Effector memory CD8-positive, alpha-beta T cell (primary cell): ENCODE measurements around the gene WRAP53.

ENCODE experiments used
- ATAC-seq: fragments of 150-1000 bp; cut with Tn5 transposase; replicated peaks from 2 replicates; pipeline ENCODE4 v1.10.0; 2021; ENCODE audit warnings: mild to moderate bottlenecking, moderate library complexity
- DNase-seq, 3 experiments: peaks; one replicate each; pipeline ENCODE4 v3.0.0; 2021
- H3K27ac Mint-ChIP-seq, 2 donors: one replicate each; pipeline ENCODE4 v1.8.0; 2022; ENCODE audit warnings: mild to moderate bottlenecking in 2 of 2, mixed read lengths in 2 of 2, moderate library complexity in 2 of 2
- H3K27me3 Mint-ChIP-seq, 2 donors: one replicate each; pipeline ENCODE4 v1.8.0; 2022; ENCODE audit warnings: mixed read lengths in 2 of 2
- H3K36me3 Mint-ChIP-seq: one replicate; pipeline ENCODE4 v1.8.0; 2022; ENCODE audit warnings: mild to moderate bottlenecking, moderate library complexity, mixed read lengths; ENCODE audit not compliant: insufficient read depth
- H3K4me1 Mint-ChIP-seq, 2 donors: one replicate each; pipeline ENCODE4 v1.8.0; 2022; ENCODE audit warnings: low read depth in 2 of 2, mixed read lengths in 2 of 2
- H3K4me3 Mint-ChIP-seq, 2 donors: one replicate each; pipeline ENCODE4 v1.8.0; 2022; ENCODE audit warnings: mild to moderate bottlenecking in 2 of 2, mixed read lengths in 2 of 2, moderate library complexity in 2 of 2
- H3K9me3 Mint-ChIP-seq, 2 donors: one replicate each; pipeline ENCODE4 v1.8.0; 2022; ENCODE audit warnings: mixed read lengths in 2 of 2

WRAP53 gene

DNA sequence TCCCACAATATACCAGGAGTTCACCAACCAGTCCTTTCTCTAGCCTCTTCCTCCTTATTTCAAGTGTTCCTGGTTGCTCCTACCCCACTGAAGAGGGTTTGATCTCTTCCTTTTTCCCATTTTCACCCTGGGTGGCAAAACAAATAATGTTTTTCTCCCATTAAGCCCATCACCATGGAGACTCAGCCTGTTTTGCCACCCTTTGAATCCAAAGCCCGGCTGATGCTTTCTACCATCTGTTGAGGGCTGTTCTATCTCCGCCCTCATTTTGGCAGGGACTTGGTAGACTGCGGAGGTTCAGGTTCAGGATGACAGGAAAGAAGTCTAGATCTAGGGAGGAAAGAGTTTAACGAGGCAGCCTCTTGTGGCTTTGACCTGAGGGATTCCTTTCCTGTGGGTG lies 31.8 kb downstream of the WRAP53 start:
- Mint-ChIP-seq H3K4me1 (peaks cover 9 to 10% of the 10 kb centered on the region in 2 donors), H3K9me3 (no peaks in the 10 kb centered on the region), H3K27ac (no peak overlapping the region), H3K27me3 (peaks cover 81 to 90% of the 10 kb centered on the region in 2 donors), H3K4me3 (no peak overlapping the region), H3K36me3 (no peaks in the 10 kb centered on the region)
- DNase-seq (no peak), ATAC-seq (no peak)

GRCh38 chr17:7721612-7722011 lies 33.3 kb downstream of the WRAP53 start:
- Mint-ChIP-seq H3K4me1 (peaks cover 9% of the 10 kb centered on the region in 2 donors), H3K36me3 (no peaks in the 10 kb centered on the region), H3K4me3 (no peak overlapping the region), H3K9me3 (no peaks in the 10 kb centered on the region), H3K27me3 (peaks cover 75 to 83% of the 10 kb centered on the region in 2 donors), H3K27ac (no peak overlapping the region)
- no peak for DNase-seq
- no peak for ATAC-seq

DNA sequence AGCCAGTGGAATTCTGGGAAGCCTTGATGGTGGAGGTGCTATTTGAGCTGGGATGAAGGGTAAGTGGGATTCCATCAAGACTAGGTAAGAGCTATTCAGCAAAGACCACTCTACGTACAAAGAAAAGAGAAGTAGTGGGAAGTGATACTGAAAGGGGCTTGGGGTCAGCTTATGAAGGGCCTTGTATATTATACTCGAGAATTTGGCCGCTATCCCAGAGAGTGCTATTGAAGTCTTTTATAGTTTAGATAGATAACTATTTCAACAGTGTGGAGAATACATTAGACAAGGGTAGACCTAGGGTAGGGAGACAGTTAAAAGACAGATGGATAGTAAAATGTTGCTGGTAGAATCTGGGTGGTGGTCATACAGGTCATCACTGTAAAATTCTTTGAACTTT lies 39.6 kb downstream of the WRAP53 start:
- no peak overlapping the region for H3K27ac Mint-ChIP-seq
- no peaks in the 10 kb centered on the region for H3K4me1 Mint-ChIP-seq
- DNase-seq: no peak
- no peak for ATAC-seq
- H3K9me3 Mint-ChIP-seq: no peaks in the 10 kb centered on the region
- H3K4me3 Mint-ChIP-seq: no peak overlapping the region
- H3K36me3 Mint-ChIP-seq: no peaks in the 10 kb centered on the region
- H3K27me3 Mint-ChIP-seq: peaks cover 47 to 52% of the 10 kb centered on the region in 2 donors

DNA sequence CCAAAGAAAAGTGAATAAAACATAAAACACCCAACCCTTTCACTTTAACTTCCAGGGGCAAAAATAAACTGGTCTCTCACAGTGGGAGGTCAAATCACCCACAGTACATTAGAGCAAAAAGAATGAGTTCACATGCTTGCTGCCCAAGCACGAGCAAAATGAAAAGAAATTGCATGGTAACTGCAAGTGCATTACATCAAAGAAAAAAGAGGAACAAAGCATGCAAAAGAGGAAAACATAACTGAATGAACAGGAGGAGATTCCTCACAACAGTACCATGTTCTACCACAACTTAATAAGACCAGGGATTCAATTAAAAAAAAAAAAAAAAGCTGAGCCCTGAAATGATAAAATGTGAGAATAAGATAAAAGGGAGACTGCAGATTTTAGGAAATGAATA lies 41.5 kb downstream of the WRAP53 start:
- no peak for DNase-seq
- Mint-ChIP-seq H3K27ac (no peak overlapping the region), H3K4me3 (no peak overlapping the region), H3K36me3 (no peaks in the 10 kb centered on the region), H3K9me3 (no peaks in the 10 kb centered on the region), H3K27me3 (peaks cover 51 to 56% of the 10 kb centered on the region in 2 donors), H3K4me1 (no peaks in the 10 kb centered on the region)
- ATAC-seq: no peak

GRCh38 chr17:7732981-7733539 lies 44.8 kb downstream of the WRAP53 start:
- no peaks in the 10 kb centered on the region for H3K4me1 Mint-ChIP-seq
- no peaks in the 10 kb centered on the region for H3K36me3 Mint-ChIP-seq
- ATAC-seq (no peak), DNase-seq (no peak)
- no peak overlapping the region for H3K4me3 Mint-ChIP-seq
- no peaks in the 10 kb centered on the region for H3K9me3 Mint-ChIP-seq
- H3K27me3 Mint-ChIP-seq: peaks cover 47 to 64% of the 10 kb centered on the region in 2 donors
- no peak overlapping the region for H3K27ac Mint-ChIP-seq

- Mint-ChIP-seq H3K9me3 (no peaks in the 10 kb centered on the region), H3K27ac (no peak overlapping the region), H3K4me3 (no peak overlapping the region), H3K27me3 (peaks cover 54 to 81% of the 10 kb centered on the region in 2 donors), H3K36me3 (peaks cover 5% of the 10 kb centered on the region), H3K4me1 (no peaks in the 10 kb centered on the region)
- DNase-seq: no peak
- no peak for ATAC-seq
These were observed 49.3 kb downstream of the WRAP53 start for GRCh38 chr17:7737601-7738000.

DNA sequence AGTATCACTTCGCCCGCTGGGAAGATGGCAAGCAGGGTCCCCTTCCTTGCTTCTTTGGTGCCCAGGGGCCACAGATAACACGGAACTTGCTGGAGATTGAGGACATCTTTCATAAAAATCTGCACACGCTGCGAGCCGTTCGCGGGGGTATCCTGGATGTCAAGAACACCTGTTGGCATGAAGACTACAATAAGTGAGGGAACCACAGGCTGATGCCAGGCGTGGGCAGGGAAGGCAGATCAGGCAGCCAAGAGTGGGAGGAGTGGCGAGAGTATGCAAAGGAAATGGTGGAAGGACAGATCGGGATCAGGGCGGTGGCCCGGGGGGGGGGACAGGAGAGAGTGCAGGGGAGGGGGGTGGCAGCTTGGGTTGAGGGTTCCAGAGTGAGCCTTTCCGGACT lies 51.5 kb downstream of the WRAP53 start:
- Mint-ChIP-seq H3K4me3 (no peak overlapping the region), H3K27me3 (peaks cover 41 to 72% of the 10 kb centered on the region in 2 donors), H3K9me3 (no peaks in the 10 kb centered on the region), H3K4me1 (no peaks in the 10 kb centered on the region), H3K36me3 (peaks cover 9% of the 10 kb centered on the region), H3K27ac (no peak overlapping the region)
- ATAC-seq (no peak), DNase-seq (no peak)

DNA sequence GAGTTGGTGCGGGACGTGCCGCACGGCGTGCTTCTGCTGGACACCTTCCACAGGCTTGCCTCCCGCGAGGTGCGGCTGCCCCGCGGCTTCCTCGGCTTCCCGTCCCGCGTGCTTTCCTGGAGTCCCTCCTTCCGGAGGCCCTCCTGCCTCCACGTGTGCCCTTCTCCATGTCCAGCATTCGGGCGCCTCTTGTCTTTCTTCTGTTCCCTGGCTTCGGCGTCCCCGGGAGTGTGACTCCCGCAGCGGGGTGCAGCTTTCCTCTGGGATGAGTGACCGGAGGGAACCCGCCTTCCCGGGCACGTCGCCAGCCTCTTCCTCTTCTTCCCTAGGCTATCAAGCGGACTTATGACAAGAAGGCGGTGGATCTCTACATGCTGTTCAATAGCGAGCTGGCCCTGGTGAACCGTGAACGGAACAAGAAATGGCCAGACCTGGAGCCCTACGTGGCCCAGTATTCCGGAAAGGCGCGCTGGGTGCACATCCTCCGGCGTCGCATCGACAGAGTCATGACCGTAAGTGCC lies 52.3 kb downstream of the WRAP53 start:
- peaks cover 9% of the 10 kb centered on the region for H3K36me3 Mint-ChIP-seq
- no peak overlapping the region for H3K4me3 Mint-ChIP-seq
- peaks cover 41 to 70% of the 10 kb centered on the region in 2 donors for H3K27me3 Mint-ChIP-seq
- ATAC-seq (no peak), DNase-seq (no peak)
- H3K9me3 Mint-ChIP-seq: no peaks in the 10 kb centered on the region
- no peaks in the 10 kb centered on the region for H3K4me1 Mint-ChIP-seq
- H3K27ac Mint-ChIP-seq: no peak overlapping the region

- no peaks in the 10 kb centered on the region for H3K9me3 Mint-ChIP-seq
- peaks cover 9% of the 10 kb centered on the region for H3K36me3 Mint-ChIP-seq
- no peak overlapping the region for H3K27ac Mint-ChIP-seq
- no peaks in the 10 kb centered on the region for H3K4me1 Mint-ChIP-seq
- peaks cover 25 to 48% of the 10 kb centered on the region in 2 donors for H3K27me3 Mint-ChIP-seq
- H3K4me3 Mint-ChIP-seq: no peak overlapping the region
- no peak for ATAC-seq
- DNase-seq: no peak
These were observed 54.5 kb downstream of the WRAP53 start for GRCh38 chr17:7742729-7743128.

DNA sequence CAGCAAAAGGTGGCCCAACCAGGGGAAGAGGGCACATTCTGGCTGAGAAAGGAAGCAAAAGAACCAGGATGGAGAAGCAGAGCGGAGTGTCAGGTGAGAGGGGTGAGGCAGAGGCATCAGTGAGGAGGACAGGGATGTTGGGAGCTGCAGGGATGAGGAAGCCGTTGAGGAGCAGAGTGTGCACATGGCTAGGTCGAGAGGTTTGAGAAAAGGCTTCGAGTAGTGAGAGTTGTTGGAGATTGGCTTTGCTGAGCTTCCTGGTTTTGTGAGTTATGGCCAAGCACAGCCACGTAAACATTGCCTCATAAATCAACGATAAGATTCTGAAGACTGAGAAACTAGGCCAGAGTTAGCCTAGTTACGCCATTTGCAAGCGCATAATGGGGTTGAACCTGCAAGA lies 56.1 kb downstream of the WRAP53 start:
- DNase-seq (no peak), ATAC-seq (no peak)
- H3K27ac Mint-ChIP-seq: no peak overlapping the region
- H3K27me3 Mint-ChIP-seq: peaks cover 25 to 36% of the 10 kb centered on the region in 2 donors
- H3K36me3 Mint-ChIP-seq: peaks cover 9% of the 10 kb centered on the region
- H3K9me3 Mint-ChIP-seq: no peaks in the 10 kb centered on the region
- H3K4me3 Mint-ChIP-seq: no peak overlapping the region
- H3K4me1 Mint-ChIP-seq: no peaks in the 10 kb centered on the region

DNA sequence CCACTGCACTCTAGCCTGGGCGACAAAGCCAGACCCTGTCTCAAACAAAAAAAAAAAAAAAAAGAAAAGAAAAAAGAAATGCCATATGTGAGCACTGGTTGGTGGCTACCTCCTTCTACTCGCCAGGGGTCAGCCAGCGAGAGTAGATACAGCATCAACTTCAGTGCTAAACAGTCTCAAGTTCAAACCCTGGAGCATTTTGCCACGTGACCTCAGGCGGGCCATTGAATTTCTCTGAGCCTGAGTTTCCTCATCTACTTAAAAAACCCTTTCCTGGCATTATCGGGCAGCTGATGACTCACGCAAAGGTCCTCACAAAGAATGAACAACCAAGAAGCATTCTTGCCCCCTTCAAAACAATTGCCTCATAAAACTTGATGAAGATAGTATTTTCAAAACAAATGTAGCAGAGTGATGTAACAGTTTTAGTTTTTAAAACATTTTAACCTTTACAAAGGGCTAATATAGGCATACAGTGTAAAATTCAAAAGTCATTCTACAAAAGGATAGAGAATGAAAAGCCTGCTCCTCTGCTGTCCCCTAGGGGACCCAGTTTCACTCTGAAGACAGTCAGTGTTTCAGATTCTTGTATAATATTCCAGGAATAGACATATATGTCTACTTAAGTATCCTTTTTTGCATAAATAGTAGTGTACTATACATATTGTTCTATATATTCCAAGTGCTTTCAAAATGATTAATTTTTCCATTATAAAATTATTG lies 57.6 kb downstream of the WRAP53 start:
- Mint-ChIP-seq H3K4me1 (no peaks in the 10 kb centered on the region), H3K36me3 (peaks cover 5% of the 10 kb centered on the region), H3K27ac (no peak overlapping the region), H3K9me3 (no peaks in the 10 kb centered on the region), H3K27me3 (peaks cover 21 to 30% of the 10 kb centered on the region in 2 donors), H3K4me3 (no peak overlapping the region)
- DNase-seq: no peak
- no peak for ATAC-seq

GRCh38 chr17:7747635-7748071 lies 59.4 kb downstream of the WRAP53 start:
- Mint-ChIP-seq H3K4me3 (no peak overlapping the region), H3K36me3 (peaks cover 4% of the 10 kb centered on the region), H3K9me3 (no peaks in the 10 kb centered on the region), H3K4me1 (no peaks in the 10 kb centered on the region), H3K27ac (no peak overlapping the region), H3K27me3 (peaks cover 15 to 24% of the 10 kb centered on the region in 2 donors)
- DNase-seq (no peak), ATAC-seq (no peak)

GRCh38 chr17:7748076-7748775 lies 59.9 kb downstream of the WRAP53 start:
- no peak for ATAC-seq
- Mint-ChIP-seq H3K4me1 (no peaks in the 10 kb centered on the region), H3K4me3 (no peak overlapping the region), H3K9me3 (no peaks in the 10 kb centered on the region), H3K27ac (no peak overlapping the region), H3K27me3 (peaks cover 21 to 30% of the 10 kb centered on the region in 2 donors), H3K36me3 (peaks cover 4% of the 10 kb centered on the region)
- DNase-seq: no peak
